ENCODE results near the gene PRKCA.
A peak's percentile ranks its signal among the peaks of the same experiment; 100 is the strongest.
"Not testable (repeated sequence)": the region's sequence is repeated elsewhere in the genome, so short reads cannot be mapped to it uniquely, and the experiment has no call there.

Gene PRKCA

DNA sequence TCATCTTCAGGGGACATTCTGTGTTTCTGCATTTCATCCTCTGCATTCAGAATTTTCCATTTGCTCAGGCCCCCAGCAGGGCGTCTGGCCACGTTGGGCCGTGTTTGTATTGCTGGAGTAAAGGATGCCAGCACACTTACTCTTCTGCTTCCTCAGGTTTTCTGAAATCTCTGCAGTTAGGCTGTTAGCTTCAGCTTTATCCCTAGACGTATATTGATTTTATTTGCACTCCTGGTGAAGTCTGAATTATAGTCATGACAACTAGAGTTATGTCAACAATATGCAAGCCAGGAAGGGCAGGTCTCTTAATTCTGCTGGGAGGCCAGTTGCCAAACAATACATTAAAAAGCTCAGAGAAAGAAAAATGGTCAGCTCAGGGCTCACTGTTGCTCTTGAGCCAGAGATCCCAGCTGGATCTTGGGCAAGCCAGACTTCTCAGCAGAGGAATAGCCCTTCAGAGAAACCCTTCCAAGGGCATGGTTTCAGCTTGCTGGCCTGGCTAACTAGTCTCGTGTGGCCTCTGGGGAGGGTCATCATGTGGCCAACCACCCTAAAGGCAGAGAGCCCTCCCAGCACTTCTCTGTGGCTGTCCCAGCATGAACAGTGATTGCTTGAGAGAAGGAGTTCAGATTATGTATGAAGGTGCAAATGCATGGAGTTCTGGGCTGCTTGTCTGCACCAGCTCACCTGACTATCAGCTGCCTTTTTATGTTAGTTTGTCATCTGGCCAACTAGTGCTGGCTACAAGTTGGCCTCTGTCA, 422.3 kb downstream of the PRKCA start:
- no peaks in the 10 kb centered on the region for H3K9me3 ChIP-seq
- H3K4me1 ChIP-seq = peaks cover 8% of the 10 kb centered on the region
- no peaks in the 10 kb centered on the region for H3K36me3 ChIP-seq
- no peaks in the 10 kb centered on the region for H3K27me3 ChIP-seq
- TF ChIP-seq, protein P1, sequence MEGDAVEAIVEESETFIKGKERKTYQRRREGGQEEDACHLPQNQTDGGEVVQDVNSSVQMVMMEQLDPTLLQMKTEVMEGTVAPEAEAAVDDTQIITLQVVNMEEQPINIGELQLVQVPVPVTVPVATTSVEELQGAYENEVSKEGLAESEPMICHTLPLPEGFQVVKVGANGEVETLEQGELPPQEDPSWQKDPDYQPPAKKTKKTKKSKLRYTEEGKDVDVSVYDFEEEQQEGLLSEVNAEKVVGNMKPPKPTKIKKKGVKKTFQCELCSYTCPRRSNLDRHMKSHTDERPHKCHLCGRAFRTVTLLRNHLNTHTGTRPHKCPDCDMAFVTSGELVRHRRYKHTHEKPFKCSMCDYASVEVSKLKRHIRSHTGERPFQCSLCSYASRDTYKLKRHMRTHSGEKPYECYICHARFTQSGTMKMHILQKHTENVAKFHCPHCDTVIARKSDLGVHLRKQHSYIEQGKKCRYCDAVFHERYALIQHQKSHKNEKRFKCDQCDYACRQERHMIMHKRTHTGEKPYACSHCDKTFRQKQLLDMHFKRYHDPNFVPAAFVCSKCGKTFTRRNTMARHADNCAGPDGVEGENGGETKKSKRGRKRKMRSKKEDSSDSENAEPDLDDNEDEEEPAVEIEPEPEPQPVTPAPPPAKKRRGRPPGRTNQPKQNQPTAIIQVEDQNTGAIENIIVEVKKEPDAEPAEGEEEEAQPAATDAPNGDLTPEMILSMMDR (IDR thresholded peaks at IDR 0.05; ENCODE audit: low read depth, low read length) = no peak
- no peak overlapping the region for H3K4me3 ChIP-seq (ENCODE audit: low read depth, low read length)
- no peak for DNase-seq

DNA sequence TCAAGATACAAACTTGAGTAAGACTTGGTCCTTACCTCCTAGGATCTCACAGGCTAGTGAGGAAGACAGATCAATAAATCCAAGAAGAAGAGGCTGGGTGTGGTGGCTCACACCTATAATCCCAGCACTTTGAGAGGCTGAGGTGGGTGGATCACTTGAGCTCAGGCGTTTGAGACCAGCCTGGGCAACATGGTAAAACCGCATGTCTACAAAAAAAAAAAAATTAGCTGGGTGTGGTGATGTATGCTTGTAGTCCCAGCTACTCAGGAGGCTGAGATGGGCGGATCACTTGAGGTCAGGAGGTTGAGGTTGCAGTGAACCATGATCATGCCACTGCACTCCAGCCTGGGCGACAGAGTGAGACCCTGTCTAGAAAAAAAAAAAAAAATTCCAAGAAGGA, 423.0 kb downstream of the PRKCA start:
- H3K9me3 ChIP-seq; H3K4me1 ChIP-seq; H3K36me3 ChIP-seq; H3K27me3 ChIP-seq; DNase-seq; H3K4me3 ChIP-seq (ENCODE audit: low read depth, low read length): not testable (repeated sequence)

DNA sequence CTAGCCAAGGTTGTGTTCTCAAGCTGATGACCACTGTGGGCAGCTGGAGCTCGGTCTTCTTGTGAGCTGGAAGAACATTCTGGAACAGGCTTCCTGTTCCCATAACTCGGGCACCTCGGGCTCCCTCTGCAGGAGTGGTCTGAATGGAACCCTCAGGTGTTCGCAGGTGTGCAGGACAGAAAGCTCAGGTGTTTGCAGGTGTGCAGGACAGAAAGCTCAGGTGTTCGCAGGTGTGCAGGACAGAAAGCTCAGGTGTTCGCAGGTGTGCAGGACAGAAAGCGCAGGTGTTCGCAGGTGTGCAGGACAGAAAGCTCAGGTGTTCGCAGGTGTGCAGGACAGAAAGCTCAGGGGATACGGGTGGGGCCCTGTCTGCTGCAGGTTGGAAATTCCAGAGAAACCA, 423.5 kb downstream of the PRKCA start:
- Histone ChIP-seq H3K9me3 (no peaks in the 10 kb centered on the region), H3K27me3 (no peaks in the 10 kb centered on the region), H3K4me3 (ENCODE audit: low read depth, low read length) (no peak overlapping the region), H3K36me3 (no peaks in the 10 kb centered on the region), H3K4me1 (peaks cover 8% of the 10 kb centered on the region)
- DNase-seq = no peak
- TF ChIP-seq, protein P1 (IDR thresholded peaks at IDR 0.05; ENCODE audit: low read depth, low read length) = no peak

DNA sequence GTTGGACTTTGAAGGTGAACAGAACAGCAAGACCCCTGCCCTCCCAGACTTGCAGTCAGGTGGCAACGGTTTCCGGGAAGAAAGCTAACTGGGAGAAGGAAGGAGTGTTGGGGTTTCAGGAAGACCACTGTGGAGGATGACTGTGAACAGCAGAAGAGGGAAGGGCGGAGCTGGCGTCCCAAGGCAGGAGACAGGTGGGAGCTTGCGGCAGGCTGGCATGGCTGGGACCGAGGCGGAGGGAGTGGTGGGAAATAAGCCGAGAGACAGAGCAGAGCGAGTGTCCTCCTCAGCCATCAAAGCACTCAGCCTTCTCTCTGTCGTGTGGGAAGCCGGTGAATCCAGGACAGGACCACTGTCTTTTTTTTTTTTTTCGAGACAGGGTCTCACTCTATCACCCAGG, 424.0 kb downstream of the PRKCA start:
- Histone ChIP-seq H3K4me3 (ENCODE audit: low read depth, low read length) (no peak overlapping the region), H3K36me3 (no peaks in the 10 kb centered on the region), H3K27me3 (no peaks in the 10 kb centered on the region), H3K9me3 (no peaks in the 10 kb centered on the region), H3K4me1 (peaks cover 8% of the 10 kb centered on the region)
- TF ChIP-seq, protein P1 (IDR thresholded peaks at IDR 0.05; ENCODE audit: low read depth, low read length) = no peak
- DNase-seq = no peak

DNA sequence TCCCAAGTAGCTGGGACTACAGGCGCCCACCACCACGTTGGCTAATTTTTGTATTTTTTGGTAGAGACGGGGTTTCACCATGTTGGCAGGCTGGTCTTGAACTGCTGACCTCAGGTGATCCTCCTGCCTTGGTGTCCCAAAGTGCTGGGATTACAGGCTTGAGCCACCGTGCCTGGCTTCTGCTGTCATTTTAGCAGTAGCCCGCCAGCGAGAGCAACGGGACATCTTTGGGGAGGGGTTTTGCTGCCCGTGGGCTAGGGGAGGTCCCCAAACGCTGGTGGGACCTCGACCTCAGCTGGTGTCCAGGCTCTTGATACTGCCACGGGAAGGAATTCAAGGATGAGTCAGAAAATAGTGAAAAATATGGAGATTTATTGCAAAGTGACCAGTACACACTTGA, 424.4 kb downstream of the PRKCA start:
- TF ChIP-seq, protein P1 (IDR thresholded peaks at IDR 0.05; ENCODE audit: low read depth, low read length) = no peak
- Histone ChIP-seq H3K27me3 (no peaks in the 10 kb centered on the region), H3K36me3 (no peaks in the 10 kb centered on the region), H3K9me3 (no peaks in the 10 kb centered on the region), H3K4me1 (peaks cover 8% of the 10 kb centered on the region), H3K4me3 (ENCODE audit: low read depth, low read length) (no peak overlapping the region)
- no peak for DNase-seq

DNA sequence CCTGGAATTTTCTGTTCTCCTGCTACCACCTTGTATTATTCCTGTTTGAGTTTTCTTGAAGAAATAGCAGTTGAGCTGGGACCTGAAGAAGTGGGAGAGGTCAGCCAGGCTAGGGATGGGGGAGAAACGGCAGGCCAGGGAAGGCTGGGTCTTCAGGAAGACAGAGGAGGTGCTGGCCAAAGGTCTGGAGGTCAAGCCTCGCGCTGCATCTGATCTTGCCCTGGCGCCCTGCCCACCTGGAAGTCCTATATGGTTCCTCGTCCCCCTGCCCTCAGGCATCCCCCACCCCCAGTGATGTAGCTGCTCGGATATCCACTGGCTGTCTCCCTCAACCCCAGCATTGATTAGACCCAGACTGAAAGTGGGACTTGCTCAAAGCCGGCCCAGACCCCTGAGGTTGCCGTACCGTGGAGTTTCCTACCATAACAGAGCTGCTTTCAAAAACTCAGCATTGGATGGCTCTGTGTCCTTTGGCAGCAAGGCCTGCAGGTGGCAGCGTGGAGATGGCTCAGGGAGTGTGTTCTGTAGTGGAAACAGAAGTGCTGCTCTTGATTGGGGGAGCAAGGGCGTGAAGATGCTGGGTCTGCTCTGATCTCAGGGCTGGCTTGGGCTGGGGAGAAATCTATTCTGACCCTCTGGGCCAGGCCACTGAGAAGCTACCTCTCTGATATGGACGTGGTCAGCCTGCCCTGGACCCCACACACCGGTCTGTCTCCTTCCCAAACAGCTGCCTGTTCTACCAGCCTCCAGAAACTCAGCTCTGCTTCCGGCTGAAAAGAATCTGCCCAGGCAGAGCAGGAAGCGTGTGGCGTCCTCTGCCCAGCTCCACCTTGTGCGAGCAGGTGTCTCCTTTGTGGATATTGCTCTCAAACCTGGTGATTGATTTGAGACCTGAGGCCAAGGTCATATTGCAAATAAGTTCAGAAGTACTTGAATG, 425.5 kb downstream of the PRKCA start:
- Histone ChIP-seq H3K4me1 (peaks cover 8% of the 10 kb centered on the region), H3K9me3 (no peaks in the 10 kb centered on the region), H3K27me3 (no peaks in the 10 kb centered on the region), H3K4me3 (ENCODE audit: low read depth, low read length) (no peak overlapping the region), H3K36me3 (no peaks in the 10 kb centered on the region)
- TF ChIP-seq, protein P1 (IDR thresholded peaks at IDR 0.05; ENCODE audit: low read depth, low read length) = peak; percentile 98
- DNase-seq = peak; percentile 88
